Fibroblast of skin of right biceps (primary cell): ENCODE data around the gene CDC42EP5.

ENCODE experiments used
- DNase-seq: peaks from one replicate; pipeline ENCODE4 v3.0.0-alpha.2; 2013

Gene CDC42EP5

DNA sequence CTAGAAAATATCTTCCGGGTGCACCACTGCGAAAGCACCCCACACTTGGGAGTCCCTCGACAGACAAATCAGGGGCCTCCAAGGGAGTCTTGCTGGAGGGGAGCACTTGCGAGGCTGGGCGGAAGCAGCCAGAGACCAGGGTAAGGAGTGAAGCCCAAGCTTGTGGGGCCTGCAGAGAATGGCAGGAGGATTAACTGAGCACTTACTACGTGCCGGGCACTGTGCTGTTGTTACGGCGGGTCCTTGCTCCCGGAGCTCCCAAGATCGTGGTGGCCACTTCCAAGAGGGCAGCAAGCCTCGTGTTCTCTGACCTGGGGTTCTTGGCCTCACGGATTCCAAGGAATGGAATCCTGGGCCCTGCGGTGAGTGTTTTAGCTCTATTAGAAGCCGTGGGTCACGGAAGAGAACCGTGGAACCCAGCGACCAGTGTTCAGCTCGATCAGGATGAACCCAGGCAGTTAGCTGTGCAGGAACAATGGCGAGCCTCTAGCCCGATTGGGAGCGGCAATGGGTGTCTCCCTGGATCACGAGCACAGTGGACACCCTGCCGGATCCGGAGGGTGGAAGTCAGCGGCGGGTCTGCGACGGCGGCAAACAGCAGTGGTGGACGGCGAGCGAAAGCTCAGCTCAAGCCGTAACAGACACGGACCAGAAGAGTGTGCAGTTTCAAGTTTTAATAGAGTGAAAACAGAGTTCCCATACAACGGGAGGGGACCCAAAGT, 48.3 kb downstream of the CDC42EP5 start:
- no peak for DNase-seq

- no peak for DNase-seq
Observed at GRCh38 chr19:54424201-54424600, 48.9 kb downstream of the CDC42EP5 start.

- DNase-seq: no peak
Observed at GRCh38 chr19:54422136-54422535, 51.0 kb downstream of the CDC42EP5 start.

DNA sequence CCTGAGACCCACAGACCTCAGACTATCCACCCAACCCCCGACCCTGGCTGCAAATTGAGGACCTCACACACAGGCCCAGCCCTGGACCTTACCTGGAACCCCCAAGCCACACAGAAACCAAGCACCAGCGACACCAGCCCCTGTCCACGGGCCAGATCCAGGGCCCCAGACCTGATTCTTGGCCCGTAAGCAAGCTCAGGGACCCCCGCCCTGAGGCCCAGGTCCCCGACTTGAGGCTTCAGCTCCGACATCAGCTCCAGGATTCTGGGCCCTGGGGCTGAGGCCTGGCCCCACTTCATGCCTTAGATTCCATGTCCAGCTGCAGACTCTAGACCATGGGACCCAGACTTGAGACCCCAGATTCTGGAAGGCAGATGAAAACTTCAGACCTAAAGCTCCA, 51.6 kb downstream of the CDC42EP5 start:
- DNase-seq: no peak

GRCh38 chr19:54421169-54421516, 52.0 kb downstream of the CDC42EP5 start:
- DNase-seq: no peak

GRCh38 chr19:54420383-54421168, 52.5 kb downstream of the CDC42EP5 start:
- DNase-seq: no peak

DNA sequence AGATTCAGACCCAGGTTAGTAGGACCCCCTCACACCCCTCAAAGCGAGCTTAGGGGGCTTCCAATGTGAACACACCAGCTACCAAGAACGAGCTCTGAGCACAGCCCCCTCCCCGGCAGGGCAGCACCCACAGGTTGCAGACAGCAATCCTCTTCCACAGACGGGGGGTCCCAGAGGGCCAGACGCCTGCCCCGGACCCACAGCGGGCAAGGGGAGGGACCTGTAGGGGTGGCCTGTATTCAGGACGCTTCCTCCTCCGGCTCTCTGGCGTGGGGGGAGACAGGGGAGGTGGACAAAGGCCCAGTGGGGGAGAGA, 53.1 kb downstream of the CDC42EP5 start:
- no peak for DNase-seq

GRCh38 chr19:54418930-54419800, 53.9 kb downstream of the CDC42EP5 start:
- DNase-seq: no peak

DNA sequence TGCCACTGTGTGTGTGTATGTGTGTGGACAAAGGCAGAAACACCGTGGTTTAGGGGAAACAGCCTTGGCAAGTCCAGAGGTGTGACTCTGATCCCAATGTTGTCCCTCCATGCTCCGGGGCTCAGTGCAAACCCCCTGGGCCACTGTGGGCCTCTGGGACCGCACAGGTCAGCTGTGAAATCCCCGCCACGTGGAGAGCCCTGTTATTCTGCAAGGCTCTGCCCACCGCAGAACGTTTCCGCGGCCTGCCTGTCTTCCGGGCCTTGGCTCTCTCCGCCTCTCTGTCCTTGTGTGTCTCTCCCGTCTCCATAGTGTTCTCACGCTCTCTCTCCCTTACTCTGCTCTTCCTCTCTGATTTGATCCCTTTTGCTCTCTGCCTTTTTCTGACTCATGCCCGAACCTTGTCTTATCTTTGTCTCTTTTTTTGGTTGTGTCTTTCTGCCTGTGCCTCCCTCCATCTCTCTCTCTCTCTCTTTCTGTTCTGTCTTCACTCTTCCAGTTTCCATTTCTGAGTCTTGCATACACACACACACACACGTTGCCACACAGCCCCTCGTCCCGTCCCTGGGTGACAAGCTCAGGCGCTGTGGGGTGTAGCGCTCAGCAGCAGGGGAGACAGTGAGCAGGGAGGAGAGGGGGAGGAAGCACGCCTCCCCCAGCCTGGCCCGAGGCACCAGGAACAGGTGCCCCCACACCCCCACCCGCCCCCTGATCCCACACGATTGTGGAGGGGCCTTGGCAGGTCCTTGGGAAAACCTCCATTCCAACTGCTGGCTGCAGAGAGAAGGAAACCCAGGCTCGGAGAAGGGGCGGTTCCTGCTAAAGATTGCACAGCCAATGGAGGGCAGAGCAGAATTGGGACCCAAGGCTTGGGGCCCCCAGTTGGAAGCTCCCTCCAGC, 54.8 kb downstream of the CDC42EP5 start:
- peak; percentile 28 for DNase-seq

DNA sequence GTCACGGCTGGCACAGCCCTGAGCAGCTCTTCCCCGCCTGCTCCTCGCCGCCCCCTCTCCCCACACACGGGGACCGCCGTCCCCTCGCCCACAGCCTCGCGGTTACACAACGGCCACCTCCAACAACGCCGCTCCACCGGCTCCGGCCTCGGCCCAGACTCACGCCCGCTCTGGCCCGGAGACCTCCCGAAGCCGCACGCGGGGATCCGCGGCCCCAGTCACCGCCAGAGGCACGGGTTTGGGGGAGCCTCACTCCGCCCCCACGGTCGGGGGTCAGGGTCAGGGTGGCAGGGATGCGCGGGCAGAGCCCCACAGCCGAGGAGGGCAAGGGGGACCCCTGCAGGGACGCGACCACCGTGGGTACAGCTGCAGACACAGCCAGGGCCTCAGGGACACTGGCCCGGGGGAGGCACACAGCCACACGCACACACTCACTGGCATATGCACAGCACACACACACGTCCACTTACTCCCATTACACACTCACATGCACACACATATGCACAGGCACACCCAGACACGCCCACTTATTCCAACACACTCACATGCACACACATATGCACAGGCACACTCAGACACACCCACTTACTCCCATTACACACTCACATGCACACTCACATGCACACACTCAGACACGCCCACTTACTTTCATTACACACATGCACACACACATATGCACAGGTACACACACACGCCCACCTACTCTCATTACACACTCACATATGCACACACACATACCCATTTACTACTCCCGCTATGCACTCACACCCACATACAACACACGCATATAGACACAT, 56.2 kb downstream of the CDC42EP5 start:
- no peak for DNase-seq

- DNase-seq: no peak
Observed at GRCh38 chr19:54415901-54416673, 57.0 kb downstream of the CDC42EP5 start.

DNA sequence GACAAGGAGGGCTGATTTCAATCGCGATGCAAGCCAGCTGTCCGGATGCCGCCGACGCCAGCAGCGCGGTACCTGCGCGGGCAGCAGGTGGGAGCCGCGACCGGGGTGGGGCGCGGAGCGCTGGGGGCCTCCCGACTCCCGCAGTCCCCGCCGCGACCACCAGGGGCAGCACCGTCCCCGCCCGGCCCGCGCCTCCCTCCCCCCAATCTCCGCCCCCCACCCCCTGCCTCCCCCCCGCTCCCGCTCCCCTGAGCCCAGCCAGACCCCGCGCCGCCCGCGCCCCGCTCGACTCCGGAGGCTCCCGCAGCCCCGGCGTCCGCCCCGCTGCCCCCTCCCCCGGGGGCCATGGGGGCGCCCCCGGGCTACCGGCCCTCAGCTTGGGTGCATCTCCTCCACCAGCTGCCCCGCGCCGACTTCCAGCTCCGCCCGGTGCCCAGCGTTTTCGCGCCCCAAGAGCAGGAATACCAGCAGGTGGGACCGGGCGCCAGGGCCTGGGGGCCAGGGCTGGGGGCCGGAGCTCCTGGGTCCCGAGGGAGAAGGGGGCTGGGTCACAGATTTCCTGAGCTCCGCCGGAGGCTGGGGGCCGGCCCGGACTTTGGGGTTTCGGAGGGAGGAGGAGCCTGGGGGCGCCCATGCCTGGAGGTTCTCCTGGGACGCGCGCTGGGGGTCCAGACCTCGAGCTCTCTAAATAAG, 57.7 kb downstream of the CDC42EP5 start, which contains the start of gene TTYH1:
TSS of gene TTYH1 (plus strand) at position 257 of the 693 bp plus-strand sequence. CDS start at position 346, 89 bp downstream.
- DNase-seq: no peak
